Thoracic aorta (tissue), 2 donors: ENCODE measurements around the gene TM4SF5. TPM values are rescaled to one million over a fixed set of nuclear protein-coding genes. Genes with fewer than 3 reads are reported as not detected.

ENCODE experiments used
- ATAC-seq: fragments of 150-250 bp; one replicate; pipeline ENCODE4 v1.8.0; 2017; ENCODE audit warnings: low read depth; ENCODE audit not compliant: insufficient number of reproducible peaks, low FRiP score
- DNase-seq: peaks from one replicate; pipeline ENCODE4 v3.0.0-alpha.2; 2020; ENCODE audit warnings: low spot score
- H3K27ac ChIP-seq, 2 donors: fragments of 200-600 bp; sonication (generic); 1 replicate in 1 of 2; 2 replicates in 1 of 2; pipeline ENCODE4 v1.5.1; 2016; ENCODE audit warnings: mild to moderate bottlenecking in 2 of 2, moderate library complexity in 2 of 2
- H3K27me3 ChIP-seq: fragments of 200-600 bp; sonication (generic); replicated peaks from 2 replicates; pipeline ENCODE4 v1.6.0; 2016; ENCODE audit warnings: mild to moderate bottlenecking; ENCODE audit not compliant: insufficient read depth
- H3K36me3 ChIP-seq: fragments of 200-600 bp; sonication (generic); one replicate; pipeline ENCODE4 v1.5.1; 2016
- H3K4me1 ChIP-seq, 2 donors: fragments of 200-600 bp; sonication (generic); 1 replicate in 1 of 2; 2 replicates in 1 of 2; pipeline versions ENCODE4 v1.5.1 to v1.6.0; 2016; ENCODE audit warnings: low read depth in 2 of 2, mild to moderate bottlenecking in 1 of 2; ENCODE audit not compliant: control insufficient read depth in 1 of 2
- H3K4me3 ChIP-seq: fragments of 200-600 bp; sonication (generic); 2 replicates; pipeline ENCODE4 v1.5.1; 2016; ENCODE audit warnings: mild to moderate bottlenecking
- H3K9me3 ChIP-seq: fragments of 200-600 bp; sonication (generic); 2 replicates; pipeline ENCODE4 v1.5.1; 2016
- total RNA-seq, 2 donors: library from RNA; depleted of rRNA; stranded (reverse); fragments of >200 nt; gene quantifications; one replicate each; pipeline versions ENCODE4 v1.1.0 to v1.2.3, GENCODE V29; 2016
- TF ChIP-seq, protein P1 (sequence below): fragments of 200-600 bp; sonication (generic); IDR thresholded peaks from one replicate; pipeline ENCODE4 v1.5.1; 2019; ENCODE audit warnings: antibody characterized with exemption

The TM4SF5 gene
- total RNA-seq, 2 donors from 2014 or later, result not detected

DNA sequence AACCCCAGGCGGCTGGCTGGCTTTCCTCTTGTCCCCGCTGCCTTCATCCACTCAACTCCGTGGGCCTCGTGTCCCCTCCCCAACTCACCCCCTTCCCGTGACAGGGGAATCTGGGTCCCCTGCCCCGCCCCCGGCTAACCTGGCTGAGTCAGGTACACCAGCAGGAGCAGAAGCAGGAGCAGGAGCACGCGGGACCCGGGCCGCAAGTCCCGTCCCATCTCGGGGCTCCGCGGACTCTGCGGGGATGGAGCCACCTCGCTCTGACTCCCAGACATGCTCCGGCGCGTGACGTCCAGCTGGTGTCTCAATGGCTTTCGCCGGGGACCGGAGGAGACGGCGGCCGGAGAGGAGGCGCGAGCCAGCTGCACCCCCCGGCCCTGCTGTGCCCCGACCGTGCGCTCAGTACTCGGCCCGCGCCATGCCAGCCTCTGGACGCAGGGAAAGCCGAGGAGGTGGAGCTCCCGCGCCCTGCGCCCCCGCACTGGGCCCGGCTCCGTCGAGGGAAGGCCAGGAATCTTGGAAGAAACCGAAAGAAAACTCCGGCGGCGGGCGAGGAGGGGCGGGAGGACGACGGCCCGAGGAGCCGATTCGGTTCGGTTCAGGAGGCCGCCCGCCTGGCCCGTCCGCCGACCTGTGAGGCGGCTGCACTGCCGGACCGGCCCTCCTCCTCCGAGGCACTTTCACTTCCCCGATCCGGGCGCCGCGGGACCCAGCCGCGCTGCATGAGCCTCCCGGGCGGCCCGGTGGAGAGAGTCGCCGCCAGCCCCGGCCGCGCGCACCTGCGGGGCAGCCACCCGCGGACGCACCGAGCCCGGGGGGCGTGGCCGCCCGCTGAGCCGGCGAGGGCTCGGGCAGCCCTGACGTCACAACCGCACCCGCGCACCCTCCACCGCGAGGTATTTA, 32.3 kb upstream of the TM4SF5 start, which contains the start of the genes CXCL16 and ZMYND15:
Gene CXCL16, minus strand, starts transcription at position 807 of the 903 bp plus-strand sequence. Its CDS starts 589 bp downstream, at position 218.
Gene ZMYND15, plus strand, starts transcription at position 712 of the 903 bp plus-strand sequence. CDS start 716 bp downstream, outside the sequence.
- Histone ChIP-seq H3K36me3 (peaks cover 6% of the 10 kb centered on the region), H3K27me3 (no peaks in the 10 kb centered on the region), H3K27ac (peak within 1 kb of the TSS; percentile 23 to 27), H3K4me1 (peaks cover 10 to 12% of the 10 kb centered on the region in 2 donors), H3K9me3 (no peaks in the 10 kb centered on the region), H3K4me3 (peak within 1 kb of the TSS; percentile 89)
- ATAC-seq, result peak; percentile 27
- no peak for DNase-seq
- TF ChIP-seq, protein P1, sequence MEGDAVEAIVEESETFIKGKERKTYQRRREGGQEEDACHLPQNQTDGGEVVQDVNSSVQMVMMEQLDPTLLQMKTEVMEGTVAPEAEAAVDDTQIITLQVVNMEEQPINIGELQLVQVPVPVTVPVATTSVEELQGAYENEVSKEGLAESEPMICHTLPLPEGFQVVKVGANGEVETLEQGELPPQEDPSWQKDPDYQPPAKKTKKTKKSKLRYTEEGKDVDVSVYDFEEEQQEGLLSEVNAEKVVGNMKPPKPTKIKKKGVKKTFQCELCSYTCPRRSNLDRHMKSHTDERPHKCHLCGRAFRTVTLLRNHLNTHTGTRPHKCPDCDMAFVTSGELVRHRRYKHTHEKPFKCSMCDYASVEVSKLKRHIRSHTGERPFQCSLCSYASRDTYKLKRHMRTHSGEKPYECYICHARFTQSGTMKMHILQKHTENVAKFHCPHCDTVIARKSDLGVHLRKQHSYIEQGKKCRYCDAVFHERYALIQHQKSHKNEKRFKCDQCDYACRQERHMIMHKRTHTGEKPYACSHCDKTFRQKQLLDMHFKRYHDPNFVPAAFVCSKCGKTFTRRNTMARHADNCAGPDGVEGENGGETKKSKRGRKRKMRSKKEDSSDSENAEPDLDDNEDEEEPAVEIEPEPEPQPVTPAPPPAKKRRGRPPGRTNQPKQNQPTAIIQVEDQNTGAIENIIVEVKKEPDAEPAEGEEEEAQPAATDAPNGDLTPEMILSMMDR, result no peak

GRCh38 chr17:4740025-4740351, 31.7 kb upstream of the TM4SF5 start:
- H3K4me1 ChIP-seq, result peaks cover 10 to 15% of the 10 kb centered on the region in 2 donors
- peak overlapping the region; percentile 89 for H3K4me3 ChIP-seq
- peaks cover 3% of the 10 kb centered on the region for H3K36me3 ChIP-seq
- DNase-seq (no peak), ATAC-seq (no peak)
- H3K27ac ChIP-seq, result no peak overlapping the region
- H3K27me3 ChIP-seq, result no peaks in the 10 kb centered on the region
- TF ChIP-seq, protein P1, result no peak
- H3K9me3 ChIP-seq, result no peaks in the 10 kb centered on the region

DNA sequence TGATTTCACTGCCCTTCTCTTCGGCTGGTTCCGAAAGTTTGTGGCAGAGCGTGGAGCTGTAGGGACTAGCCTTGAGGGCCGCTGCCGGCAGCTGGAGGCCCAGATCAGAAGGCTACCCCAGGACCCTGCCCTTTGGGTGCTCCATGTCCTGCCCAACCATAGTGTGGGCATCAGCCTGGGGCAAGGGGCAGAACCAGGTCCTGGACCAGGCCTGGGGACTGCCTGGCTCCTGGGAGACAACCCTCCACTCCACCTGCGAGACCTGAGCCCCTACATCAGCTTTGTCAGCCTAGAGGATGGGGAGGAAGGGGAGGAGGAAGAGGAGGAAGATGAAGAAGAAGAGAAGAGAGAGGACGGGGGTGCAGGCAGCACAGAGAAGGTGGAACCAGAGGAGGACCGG, 31.1 kb upstream of the TM4SF5 start:
- H3K36me3 ChIP-seq, result no peaks in the 10 kb centered on the region
- H3K27ac ChIP-seq, result no peak overlapping the region
- no peaks in the 10 kb centered on the region for H3K27me3 ChIP-seq
- DNase-seq (no peak), ATAC-seq (no peak)
- TF ChIP-seq, protein P1, result no peak
- H3K4me3 ChIP-seq, result peak overlapping the region; percentile 89
- no peaks in the 10 kb centered on the region for H3K9me3 ChIP-seq
- H3K4me1 ChIP-seq, result peaks cover 10 to 17% of the 10 kb centered on the region in 2 donors

DNA sequence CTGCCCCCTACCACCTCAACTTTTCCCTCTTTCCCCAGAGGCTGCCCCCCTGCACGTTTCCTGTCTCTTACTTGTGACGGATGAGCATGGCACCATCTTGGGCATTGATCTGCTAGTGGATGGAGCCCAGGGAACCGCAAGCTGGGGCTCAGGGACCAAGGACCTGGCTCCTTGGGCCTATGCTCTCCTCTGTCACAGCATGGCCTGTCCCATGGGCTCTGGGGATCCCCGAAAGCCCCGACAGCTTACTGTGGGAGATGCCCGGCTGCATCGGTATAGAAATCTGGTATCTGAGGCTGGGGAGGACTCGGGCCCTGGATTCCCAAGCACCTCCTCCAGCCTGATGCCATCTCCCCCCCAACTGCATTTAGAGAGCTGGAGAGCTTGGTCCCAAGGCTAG, 30.1 kb upstream of the TM4SF5 start:
- Histone ChIP-seq H3K4me1 (peaks cover 10 to 17% of the 10 kb centered on the region in 2 donors), H3K9me3 (no peaks in the 10 kb centered on the region), H3K27ac (no peak overlapping the region), H3K27me3 (no peaks in the 10 kb centered on the region), H3K36me3 (no peaks in the 10 kb centered on the region), H3K4me3 (no peak overlapping the region)
- ATAC-seq, result no peak
- TF ChIP-seq, protein P1, result no peak
- no peak for DNase-seq

DNA sequence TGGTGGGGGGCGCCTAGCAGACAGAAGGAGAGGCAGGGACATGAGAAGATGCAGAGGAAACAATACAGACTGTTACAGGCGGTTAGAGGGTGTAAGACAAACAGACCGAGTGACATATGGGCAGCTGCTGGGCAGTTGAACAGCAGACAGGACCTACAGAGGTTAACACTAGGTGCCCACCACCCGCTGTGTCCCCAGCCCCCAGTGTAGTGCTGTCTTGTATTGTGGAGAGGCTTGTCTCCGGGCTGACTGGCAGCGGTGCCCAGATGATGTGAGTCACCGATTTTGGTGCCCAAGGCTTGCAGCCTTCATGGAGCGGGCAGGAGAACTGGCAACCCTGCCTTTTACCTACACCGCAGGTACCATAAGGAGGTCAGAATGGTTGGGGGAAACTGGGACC, 29.6 kb upstream of the TM4SF5 start:
- no peaks in the 10 kb centered on the region for H3K36me3 ChIP-seq
- no peak for ATAC-seq
- no peaks in the 10 kb centered on the region for H3K27me3 ChIP-seq
- H3K4me1 ChIP-seq, result peaks cover 10 to 17% of the 10 kb centered on the region in 2 donors
- no peaks in the 10 kb centered on the region for H3K9me3 ChIP-seq
- TF ChIP-seq, protein P1, result no peak
- no peak for DNase-seq
- no peak overlapping the region for H3K27ac ChIP-seq
- no peak overlapping the region for H3K4me3 ChIP-seq
